K562 (cell line): ENCODE results near the gene TMEM214. TPM values are rescaled to one million over a fixed set of nuclear protein-coding genes. Genes with fewer than 3 reads are reported as not detected.

ENCODE experiments used
- ATAC-seq: fragments of 200-7000 bp; cut with Tn5 transposase; 3 replicates; pipeline ENCODE4 v1.9.1; 2020; ENCODE audit warnings: moderate library complexity
- BruUV-seq: library from RNA; stranded (reverse); fragments of 400-500 nt; replicated peaks from 2 replicates; lab custom pipeline; 2021; lab: Mats Ljungman, UMichigan
- CTCF ChIA-PET: fragments of 300-600 bp; formaldehyde crosslinking; extraction: SDS; loops from one replicate; lab custom pipeline; 2021; ENCODE audit warnings: low intra/inter-chr PET ratio; lab: Yijun Ruan, JAX
- POLR2A ChIA-PET: fragments of 300-600, 350-650 bp; sonication (Branson Sonifier 250); formaldehyde crosslinking; extraction: SDS; loops from one replicate; lab custom pipeline; 2021; ENCODE audit warnings: antibody characterized with exemption, inconsistent platforms; lab: Yijun Ruan, JAX
- DNase-seq, 4 experiments: peaks; one replicate each; pipeline versions ENCODE4 v3.0.0 to v3.0.0-alpha.2; 2011 to 2018; ENCODE audit warnings: low spot score in 3 of 4, mixed read lengths in 3 of 4; ENCODE audit errors: extremely low read depth in 1 of 4
- FAIRE-seq: peaks from 2 replicates; lab custom pipeline; 2011; peaks lifted over from hg19 to GRCh38; lab: Jason Lieb, UNC
- H2AFZ ChIP-seq: 2 replicates; pipeline ENCODE4 v1.6.0; 2011; ENCODE audit warnings: low read depth, low read length, control low read depth, inconsistent platforms
- H3K27ac ChIP-seq: fragments of 200-600 bp; 3 replicates; pipeline ENCODE4 v1.8.0; 2011; ENCODE audit warnings: low read depth, mild to moderate bottlenecking, control low read depth, inconsistent platforms, low read length, moderate library complexity, mixed read lengths; ENCODE audit errors: extremely low read depth
- H3K27me3 ChIP-seq, 2 experiments: fragments of 300-600 bp in 1 of 2; 2 replicates in 1 of 2; 3 replicates in 1 of 2; pipeline versions ENCODE4 v1.6.0 to v1.8.0; 2011; ENCODE audit warnings: inconsistent platforms in 2 of 2, low read length in 2 of 2, mild to moderate bottlenecking in 1 of 2, mixed read lengths in 1 of 2, moderate library complexity in 1 of 2; ENCODE audit not compliant: control insufficient read depth in 2 of 2, insufficient read depth in 2 of 2
- H3K36me3 ChIP-seq: fragments of 300-600 bp; 3 replicates; pipeline ENCODE4 v1.8.0; 2011; ENCODE audit warnings: mild to moderate bottlenecking, low read length, inconsistent platforms; ENCODE audit not compliant: control insufficient read depth, insufficient read depth
- H3K4me1 ChIP-seq, 2 experiments: fragments of 200-600 bp in 1 of 2; replicated peaks in 1 of 2; 2 replicates in 1 of 2; 3 replicates in 1 of 2; pipeline versions ENCODE4 v1.5.1 to v1.8.0; 2011; ENCODE audit warnings: inconsistent platforms in 2 of 2, low read length in 2 of 2, mild to moderate bottlenecking in 1 of 2, mixed read lengths in 1 of 2, moderate library complexity in 1 of 2; ENCODE audit not compliant: control insufficient read depth in 2 of 2, insufficient read depth in 2 of 2
- H3K4me2 ChIP-seq: 2 replicates; pipeline ENCODE4 v1.6.1; 2011; ENCODE audit warnings: low read length, control low read depth, inconsistent platforms, mixed read lengths; ENCODE audit not compliant: insufficient read depth
- H3K4me3 ChIP-seq: fragments of 200-600 bp; sonication (generic), shearing (Covaris generic); 2 replicates; pipeline ENCODE4 v1.5.1; 2016; ENCODE audit warnings: control low read depth, inconsistent platforms
- H3K79me2 ChIP-seq: fragments of 200-600 bp; 3 replicates; pipeline ENCODE4 v1.8.0; 2011; ENCODE audit warnings: low read length, inconsistent platforms; ENCODE audit not compliant: control insufficient read depth, insufficient read depth
- H3K9ac ChIP-seq, 2 experiments: 2 replicates each; pipeline versions ENCODE4 v1.6.0 to v1.6.1; 2011; ENCODE audit warnings: low read depth in 2 of 2, low read length in 2 of 2, control low read depth in 1 of 2, inconsistent platforms in 1 of 2, mild to moderate bottlenecking in 1 of 2, mixed read lengths in 1 of 2; ENCODE audit not compliant: insufficient read depth in 1 of 2
- H3K9me1 ChIP-seq: one replicate; pipeline ENCODE4 v1.6.0; 2011; ENCODE audit warnings: inconsistent platforms, mild to moderate bottlenecking, low read length, moderate library complexity; ENCODE audit not compliant: control insufficient read depth, insufficient read depth
- H3K9me3 ChIP-seq: replicated peaks from 2 replicates; pipeline ENCODE4 v1.5.1; 2011; ENCODE audit warnings: low read depth, low read length, inconsistent platforms; ENCODE audit not compliant: control insufficient read depth, insufficient read depth
- H4K20me1 ChIP-seq: replicated peaks from 2 replicates; pipeline ENCODE4 v1.6.1; 2011; ENCODE audit warnings: low read length, inconsistent platforms, mixed read lengths; ENCODE audit not compliant: control insufficient read depth, insufficient read depth
- CHAMP1 ChIP-seq: fragments of 450-650 bp; IDR thresholded peaks from 2 replicates; pipeline ENCODE4 v1.6.1; 2016; ENCODE audit warnings: mild to moderate bottlenecking
- ESRRB ChIP-seq: fragments of 250-450 bp; sonication (Bioruptor Pico); IDR thresholded peaks from 2 replicates; pipeline ENCODE4 v1.5.0; 2020; ENCODE audit warnings: mild to moderate bottlenecking, moderate library complexity, borderline replicate concordance
- GTF2F1 ChIP-seq: IDR thresholded peaks from 2 replicates; pipeline ENCODE4 v1.6.1; 2011; ENCODE audit warnings: low read depth, low read length, improper control_type of control experiment
- ID3 ChIP-seq, 2 experiments: fragments of 250-450 bp in 1 of 2; fragments of 450-650 bp in 1 of 2; sonication (Bioruptor Pico) in 1 of 2; IDR thresholded peaks; 2 replicates each; pipeline versions ENCODE4 v1.6.1 to v1.8.0; 2016 to 2021; ENCODE audit warnings: mild to moderate bottlenecking in 2 of 2, moderate library complexity in 2 of 2, missing compliant biosample characterization in 1 of 2, missing genetic modification characterization in 1 of 2
- KDM2B ChIP-seq: fragments of 250-450 bp; sonication (Bioruptor Pico); IDR thresholded peaks from 2 replicates; pipeline ENCODE4 v1.8.0; 2021; ENCODE audit warnings: mild to moderate bottlenecking, moderate library complexity
- MEF2D ChIP-seq: conservative IDR thresholded peaks from 2 replicates; pipeline ENCODE4 v1.6.1; 2016; ENCODE audit warnings: low read depth, missing genetic modification characterization, missing compliant biosample characterization
- NR2F6 ChIP-seq: fragments of 450-650 bp; formaldehyde crosslinking; IDR thresholded peaks from 2 replicates; pipeline ENCODE4 v1.4.0; 2020; ENCODE audit warnings: mild to moderate bottlenecking
- PHTF2 ChIP-seq: fragments of 250-450 bp; sonication (Bioruptor Pico); IDR thresholded peaks from 2 replicates; pipeline ENCODE4 v1.5.0; 2021; ENCODE audit warnings: mild to moderate bottlenecking
- SPI1 ChIP-seq: IDR thresholded peaks from 2 replicates; pipeline ENCODE4 v1.6.1; 2011; ENCODE audit warnings: low read depth, low read length, control low read depth, borderline replicate concordance
- TAF1 ChIP-seq: IDR thresholded peaks from 2 replicates; pipeline ENCODE4 v1.6.1; 2011; ENCODE audit warnings: mild to moderate bottlenecking, low read length, moderate library complexity; ENCODE audit not compliant: insufficient read depth, control insufficient read depth, severe bottlenecking; ENCODE audit errors: extremely low read depth
- ZC3H8 ChIP-seq: fragments of 450-650 bp; IDR thresholded peaks from 2 replicates; pipeline ENCODE4 v1.6.1; 2017
- ZFP30 ChIP-seq: fragments of 250-450 bp; sonication (Bioruptor Pico); IDR thresholded peaks from 2 replicates; pipeline ENCODE4 v1.8.0; 2022; ENCODE audit warnings: moderate library complexity, mild to moderate bottlenecking, inconsistent platforms, borderline replicate concordance
- ZNF518B ChIP-seq: fragments of 250-450 bp; sonication (Bioruptor Pico); IDR thresholded peaks from 2 replicates; pipeline ENCODE4 v1.5.0; 2021; ENCODE audit warnings: mild to moderate bottlenecking, moderate library complexity
- ZNF668 ChIP-seq: fragments of 250-450 bp; sonication (Bioruptor Pico); IDR thresholded peaks from 2 replicates; pipeline ENCODE4 v1.8.0; 2022; ENCODE audit warnings: mild to moderate bottlenecking, inconsistent platforms
- WGBS: fragments of 100-300 bp; shearing (Covaris generic); methylation state at CpG from one replicate; pipeline ENCODE4 v1.1.6; 2016; ENCODE audit warnings: low coverage, mixed read lengths; ENCODE audit not compliant: insufficient coverage; ENCODE audit errors: missing lambda C conversion rate; 5-methylcytosine and 5-hydroxymethylcytosine counted together
- in situ Hi-C: fragments of 300-500 bp; cut with MboI; formaldehyde crosslinking; loops from 4 replicates; pipeline ENCODE4 v1.15.0; 2018; ENCODE audit warnings: inconsistent platforms, mixed read lengths
- intact Hi-C: fragments of 100-400 bp; cut with micrococcal nuclease; formaldehyde crosslinking; loops from 2 replicates; pipeline ENCODE4 v1.14.2; 2022
- polyA plus RNA-seq, 8 experiments: library from polyadenylated mRNA; depleted of rRNA in 4 of 8; stranded (reverse) in 5 of 8; unstranded in 3 of 8; fragments of >200 nt; fragmentation: Nextera tagmentation in 2 of 8; fragmentation: Illumina TruSeq in 1 of 8; extraction: Ambion mirVana in 2 of 8; extraction: Trizol in 1 of 8; gene quantifications; 2 replicates each; pipeline versions ENCODE4 v1.2.1 to v1.2.3, GENCODE V29; 2011 to 2014; ENCODE audit warnings: inconsistent platforms in 1 of 8, missing spikeins in 1 of 8
- total RNA-seq, 7 experiments: library from RNA; depleted of rRNA in 6 of 7; stranded (reverse); fragments of >200 nt in 6 of 7; fragmentation: Illumina TruSeq in 2 of 7; extraction: Trizol in 2 of 7; gene quantifications; 2 replicates each; pipeline versions ENCODE4 v1.2.1 to v1.2.3, GENCODE V29; 2011 to 2021; ENCODE audit warnings: low replicate concordance in 1 of 7

The TMEM214 gene
- total and polyA plus RNA-seq, 9 of the 15 experiments (the other 6 are each of a cell fraction or from before 2014, with no cell fraction given) = 11.4 to 81.4 (median 44.1) TPM

GRCh38 chr2:26994983-26995382 is 37.8 kb upstream of the TMEM214 start:
- H3K9me3 ChIP-seq = no peaks in the 10 kb centered on the region
- peaks cover 6% of the 10 kb centered on the region; the same call in 1 of the 3 replicates for H3K36me3 ChIP-seq
- in situ Hi-C loops = no loop called here
- intact Hi-C loops = no loop called here
- no peak for FAIRE-seq
- DNase-seq = no peak
- no peak overlapping the region for H2AFZ ChIP-seq
- peaks cover 6% of the 10 kb centered on the region for H4K20me1 ChIP-seq
- no peaks in the 10 kb centered on the region for H3K27me3 ChIP-seq
- H3K4me2 ChIP-seq = no peak overlapping the region
- WGBS = 65% methylated on average over 1 of the region's 1 CpG
- no peak overlapping the region for H3K27ac ChIP-seq
- peaks cover 19% of the 10 kb centered on the region for H3K79me2 ChIP-seq
- TF ChIP-seq GTF2F1 (no peak), NR2F6 (CRISPR knock-in tag) (no peak), MEF2D (no peak), ZNF668 (CRISPR knock-in tag) (no peak), ZC3H8 (no peak), ID3 (CRISPR knock-in tag; IDR thresholded peaks at IDR 0.05) (no peak), ID3 (tag; IDR thresholded peaks at IDR 0.05) (no peak), CHAMP1 (no peak), PHTF2 (no peak), ZFP30 (CRISPR knock-in tag) (no peak), ZNF518B (CRISPR knock-in tag) (no peak), KDM2B (CRISPR knock-in tag) (no peak), TAF1 (no peak), ESRRB (no peak), SPI1 (no peak)
- BruUV-seq = no TSS peak
- no peak for ATAC-seq
- ChIA-PET CTCF (no interaction called here), POLR2A (interaction anchor here (1.3 to 1.9 kb wide), 4 partner anchors 9 to 16 kb away, joined by 3 to 11 read pairs (median 5); no protein-coding TSS in a partner anchor)
- no peak overlapping the region for H3K4me3 ChIP-seq
- no peaks in the 10 kb centered on the region for H3K9me1 ChIP-seq
- H3K4me1 ChIP-seq = peaks cover 4 to 7% of the 10 kb centered on the region in 2 experiments; a peak in 4 of 5 replicates
- no peak overlapping the region for H3K9ac ChIP-seq
